HepG2 (cell line): ENCODE measurements around the gene ZNF79. TPM values are rescaled to one million over a fixed set of nuclear protein-coding genes. Genes with fewer than 3 reads are reported as not detected.

Source experiments
- CEBPZ ChIP-seq: IDR thresholded peaks from 2 replicates; pipeline ENCODE4 v1.6.1; 2012; ENCODE audit warnings: low read length, improper control_type of control experiment
- CHD2 ChIP-seq: IDR thresholded peaks from 2 replicates; pipeline ENCODE4 v1.6.1; 2011; ENCODE audit warnings: low read depth, low read length, improper control_type of control experiment
- GATAD2A ChIP-seq: IDR thresholded peaks from 2 replicates; pipeline ENCODE4 v1.6.1; 2016
- GPN1 ChIP-seq: sonication (generic); formaldehyde crosslinking; IDR thresholded peaks from 2 replicates; pipeline ENCODE4 v1.5.1; 2020; ENCODE audit warnings: missing genetic modification reagents, borderline replicate concordance
- IKZF1 ChIP-seq: fragments of 450-650 bp; IDR thresholded peaks from 2 replicates; pipeline ENCODE4 v1.7.1; 2016
- KDM5B ChIP-seq: sonication (generic); formaldehyde crosslinking; IDR thresholded peaks from 2 replicates; pipeline ENCODE4 v1.4.0; 2020; ENCODE audit warnings: missing genetic modification reagents, mild to moderate bottlenecking, borderline replicate concordance
- KLF9 ChIP-seq: IDR thresholded peaks from 2 replicates; pipeline ENCODE4 v1.6.1; 2016; ENCODE audit warnings: low read depth
- KMT2B ChIP-seq: IDR thresholded peaks from 2 replicates; pipeline ENCODE4 v1.6.1; 2016; ENCODE audit warnings: missing genetic modification reagents, missing compliant biosample characterization
- NR2C2 ChIP-seq: sonication (generic); formaldehyde crosslinking; IDR thresholded peaks from 2 replicates; pipeline ENCODE4 v1.4.0; 2020; ENCODE audit warnings: missing genetic modification reagents, mild to moderate bottlenecking, moderate library complexity, borderline replicate concordance
- PBX2 ChIP-seq: IDR thresholded peaks from 2 replicates; pipeline ENCODE4 v1.6.1; 2016; ENCODE audit warnings: control low read depth
- PRDM10 ChIP-seq: sonication (generic); formaldehyde crosslinking; IDR thresholded peaks from 2 replicates; pipeline ENCODE4 v1.4.0; 2020; ENCODE audit warnings: low read depth, missing genetic modification reagents
- SMARCC2 ChIP-seq: fragments of 450-650 bp; IDR thresholded peaks from 2 replicates; pipeline ENCODE4 v1.6.1; 2017; ENCODE audit warnings: antibody characterized with exemption, mild to moderate bottlenecking
- SP140L ChIP-seq: sonication (generic); formaldehyde crosslinking; IDR thresholded peaks from 2 replicates; pipeline ENCODE4 v1.4.0; 2020; ENCODE audit warnings: missing genetic modification reagents, borderline replicate concordance
- TAF1 ChIP-seq: sonication (generic); formaldehyde crosslinking; IDR thresholded peaks from 2 replicates; pipeline ENCODE4 v1.4.0; 2020; ENCODE audit warnings: missing genetic modification reagents
- TCF7 ChIP-seq: sonication (generic); IDR thresholded peaks from 2 replicates; pipeline ENCODE4 v1.6.1; 2016; ENCODE audit warnings: antibody characterized with exemption, low read depth
- TSC22D2 ChIP-seq: sonication (generic); formaldehyde crosslinking; IDR thresholded peaks from 2 replicates; pipeline ENCODE4 v1.5.1; 2020; ENCODE audit warnings: missing genetic modification reagents, mild to moderate bottlenecking, borderline replicate concordance
- ZNF282 ChIP-seq: fragments of 450-650 bp; IDR thresholded peaks from 2 replicates; pipeline ENCODE4 v1.6.1; 2018; ENCODE audit not compliant: partially characterized antibody
- ZNF496 ChIP-seq: sonication (generic); formaldehyde crosslinking; IDR thresholded peaks from 2 replicates; pipeline ENCODE4 v1.8.1; 2023; ENCODE audit warnings: mild to moderate bottlenecking, moderate library complexity, missing genetic modification reagents; ENCODE audit not compliant: insufficient replicate concordance
- ZNF501 ChIP-seq: sonication (generic); formaldehyde crosslinking; IDR thresholded peaks from 2 replicates; pipeline ENCODE4 v1.5.1; 2020; ENCODE audit warnings: mild to moderate bottlenecking, moderate library complexity, missing genetic modification reagents
- polyA plus RNA-seq, 8 experiments: library from polyadenylated mRNA; depleted of rRNA in 3 of 8; stranded (reverse) in 7 of 8; unstranded in 1 of 8; fragments of >200 nt; fragmentation: Illumina TruSeq in 4 of 8; extraction: Trizol in 4 of 8; gene quantifications; 2 replicates each; pipeline versions ENCODE4 v1.2.1 to v1.2.3, GENCODE V29; 2011 to 2016; ENCODE audit warnings: low read depth in 4 of 8, missing spikeins in 1 of 8, mixed read lengths in 1 of 8; ENCODE audit not compliant: insufficient read depth in 1 of 8
- total RNA-seq, 5 experiments: library from RNA; depleted of rRNA; stranded (reverse); fragments of >200 nt; fragmentation: Illumina TruSeq; extraction: Trizol; gene quantifications; 2 replicates each; pipeline ENCODE4 v1.2.3, GENCODE V29; 2016; ENCODE audit warnings: low read depth in 1 of 5
- TF ChIP-seq, protein P1 (sequence below): sonication (generic); formaldehyde crosslinking; IDR thresholded peaks from 2 replicates; pipeline ENCODE4 v1.5.0; 2020; ENCODE audit warnings: mild to moderate bottlenecking, missing genetic modification reagents

The ZNF79 gene
- total and polyA plus RNA-seq, 2 of the 13 experiments (the other 11 are each of a cell fraction or from before 2014, with no cell fraction given): 3.7 to 8.1 TPM

GRCh38 chr9:127450830-127451607 lies 26.8 kb downstream of the ZNF79 start, which contains the start of the genes LRSAM1 and RPL12 (continued):
- TF ChIP-seq PRDM10 (CRISPR knock-in tag) (peak; percentile 28; the same call in 1 of the 2 replicates), ZNF282 (no peak), ZNF496 (CRISPR knock-in tag) (no peak), TSC22D2 (no peak), GATAD2A (CRISPR knock-in tag) (0 out of 2 replicates have a peak, but pooled peaks have one; percentile 32), KMT2B (CRISPR knock-in tag) (peak; percentile 77), CEBPZ (no peak), GPN1 (CRISPR knock-in tag) (no peak), NR2C2 (peak; percentile 89), KDM5B (peak; percentile 61; the same call in 1 of the 2 replicates), ZNF501 (CRISPR knock-in tag) (peak; percentile 77), SMARCC2 (no peak), TAF1 (CRISPR knock-in tag) (peak; percentile 98), KLF9 (no peak), TCF7 (no peak), IKZF1 (no peak), CHD2 (peak; percentile 98), SP140L (no peak), PBX2 (no peak)
- TF ChIP-seq, protein P1, sequence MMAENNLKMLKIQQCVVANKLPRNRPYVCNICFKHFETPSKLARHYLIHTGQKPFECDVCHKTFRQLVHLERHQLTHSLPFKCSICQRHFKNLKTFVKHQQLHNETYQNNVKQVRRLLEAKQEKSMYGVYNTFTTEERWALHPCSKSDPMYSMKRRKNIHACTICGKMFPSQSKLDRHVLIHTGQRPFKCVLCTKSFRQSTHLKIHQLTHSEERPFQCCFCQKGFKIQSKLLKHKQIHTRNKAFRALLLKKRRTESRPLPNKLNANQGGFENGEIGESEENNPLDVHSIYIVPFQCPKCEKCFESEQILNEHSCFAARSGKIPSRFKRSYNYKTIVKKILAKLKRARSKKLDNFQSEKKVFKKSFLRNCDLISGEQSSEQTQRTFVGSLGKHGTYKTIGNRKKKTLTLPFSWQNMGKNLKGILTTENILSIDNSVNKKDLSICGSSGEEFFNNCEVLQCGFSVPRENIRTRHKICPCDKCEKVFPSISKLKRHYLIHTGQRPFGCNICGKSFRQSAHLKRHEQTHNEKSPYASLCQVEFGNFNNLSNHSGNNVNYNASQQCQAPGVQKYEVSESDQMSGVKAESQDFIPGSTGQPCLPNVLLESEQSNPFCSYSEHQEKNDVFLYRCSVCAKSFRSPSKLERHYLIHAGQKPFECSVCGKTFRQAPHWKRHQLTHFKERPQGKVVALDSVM: 0 out of 2 replicates have a peak, but pooled peaks have one; percentile 50
